HG02840 (cell line): ENCODE measurements around the gene FGF14.
"Not testable (repeated sequence)": the region's sequence is repeated elsewhere in the genome, so short reads cannot be mapped to it uniquely, and the experiment has no call there.

Source experiments
- ATAC-seq: cut with Tn5 transposase; IDR thresholded peaks from one replicate; pipeline ENCODE4 v1.9.1; 2021; ENCODE audit warnings: mild to moderate bottlenecking, moderate library complexity, moderate number of reproducible peaks; ENCODE audit not compliant: unreplicated experiment, low FRiP score

Gene FGF14

GRCh38 chr13:101903890-101904289, 498.0 kb downstream of the FGF14 start:
- no peak for ATAC-seq

- ATAC-seq = no peak
These were observed 503.2 kb downstream of the FGF14 start for GRCh38 chr13:101898676-101899075.

GRCh38 chr13:101896541-101896940, 505.3 kb downstream of the FGF14 start:
- ATAC-seq = no peak

- ATAC-seq = no peak
These were observed 508.8 kb downstream of the FGF14 start for GRCh38 chr13:101893021-101893420.

GRCh38 chr13:101892296-101892695, 509.6 kb downstream of the FGF14 start:
- no peak for ATAC-seq

GRCh38 chr13:101881593-101881992, 520.3 kb downstream of the FGF14 start:
- no peak for ATAC-seq

- ATAC-seq = no peak
These were observed 521.3 kb downstream of the FGF14 start for GRCh38 chr13:101880581-101880980.

- ATAC-seq = no peak
These were observed 524.9 kb downstream of the FGF14 start for GRCh38 chr13:101876951-101877350.

- no peak for ATAC-seq
These were observed 526.0 kb downstream of the FGF14 start for GRCh38 chr13:101875717-101876393.

- no peak for ATAC-seq
These were observed 526.8 kb downstream of the FGF14 start for GRCh38 chr13:101875091-101875490.

- ATAC-seq = peak; percentile 65
These were observed 532.3 kb downstream of the FGF14 start for GRCh38 chr13:101869553-101869952.

GRCh38 chr13:101868585-101869469, 533.0 kb downstream of the FGF14 start:
- ATAC-seq = no peak

- no peak for ATAC-seq
These were observed 534.8 kb downstream of the FGF14 start for GRCh38 chr13:101866889-101867581.

GRCh38 chr13:101858860-101859259, 543.0 kb downstream of the FGF14 start:
- ATAC-seq = no peak

- ATAC-seq = no peak
These were observed 555.1 kb downstream of the FGF14 start for GRCh38 chr13:101846701-101847100.

- ATAC-seq = no peak
These were observed 555.6 kb downstream of the FGF14 start for GRCh38 chr13:101846249-101846648.

GRCh38 chr13:101845245-101846020, 556.4 kb downstream of the FGF14 start:
- no peak for ATAC-seq

- ATAC-seq = no peak
These were observed 560.1 kb downstream of the FGF14 start for GRCh38 chr13:101841698-101842097.

GRCh38 chr13:101838323-101838722, 563.5 kb downstream of the FGF14 start:
- no peak for ATAC-seq

GRCh38 chr13:101837778-101838177, 564.1 kb downstream of the FGF14 start:
- ATAC-seq = not testable (repeated sequence)
